GM19193 (cell line): ENCODE measurements around the gene NMD3.
A peak's percentile ranks its signal among the peaks of the same experiment; 100 is the strongest.

Experiments used
- POLR2A ChIP-seq: IDR thresholded peaks from 4 replicates; pipeline ENCODE4 v1.6.1; 2011; ENCODE audit not compliant: insufficient read depth, insufficient read length; ENCODE audit errors: extremely low read depth

The NMD3 gene

GRCh38 chr3:161220850-161221753 is at the start of gene NMD3:
NMD3 (plus strand) TSS chr3:161221311; CDS start chr3:161222014, 703 bp downstream.
- peak; percentile 92 for TF ChIP-seq POLR2A

- no peak for TF ChIP-seq POLR2A
Observed at GRCh38 chr3:161171639-161172552, 49.2 kb upstream of the NMD3 start.

GRCh38 chr3:161175506-161175905 is 45.6 kb upstream of the NMD3 start:
- TF ChIP-seq POLR2A = no peak

- TF ChIP-seq POLR2A = no peak
Observed at GRCh38 chr3:161177991-161178390, 43.1 kb upstream of the NMD3 start.

- TF ChIP-seq POLR2A = no peak
Observed at GRCh38 chr3:161187046-161187445, 34.1 kb upstream of the NMD3 start.

- TF ChIP-seq POLR2A = no peak
Observed at GRCh38 chr3:161197855-161198850, 23.0 kb upstream of the NMD3 start.

GRCh38 chr3:161199926-161200325 is 21.2 kb upstream of the NMD3 start:
- no peak for TF ChIP-seq POLR2A

- no peak for TF ChIP-seq POLR2A
Observed at GRCh38 chr3:161203485-161204098, 17.5 kb upstream of the NMD3 start.

- no peak for TF ChIP-seq POLR2A
Observed at GRCh38 chr3:161208931-161209330, 12.2 kb upstream of the NMD3 start.

- TF ChIP-seq POLR2A = no peak
Observed at GRCh38 chr3:161212171-161212771, 8.8 kb upstream of the NMD3 start.

GRCh38 chr3:161212906-161213305 is 8.2 kb upstream of the NMD3 start:
- no peak for TF ChIP-seq POLR2A

- TF ChIP-seq POLR2A = no peak
Observed at GRCh38 chr3:161213644-161214043, 7.5 kb upstream of the NMD3 start.

GRCh38 chr3:161215185-161215584 is 5.9 kb upstream of the NMD3 start:
- TF ChIP-seq POLR2A = no peak

- no peak for TF ChIP-seq POLR2A
Observed at GRCh38 chr3:161217496-161217895, 3.6 kb upstream of the NMD3 start.

- no peak for TF ChIP-seq POLR2A
Observed at GRCh38 chr3:161219495-161219894, 1.6 kb upstream of the NMD3 start.
